Inflammatory macrophage treated with lipopolysaccharide for 4 hours (primary cell): ENCODE measurements around the gene KCP.
"Not testable (repeated sequence)": the region's sequence is repeated elsewhere in the genome, so short reads cannot be mapped to it uniquely, and the experiment has no call there.

Source experiments
- DNase-seq: peaks from one replicate; pipeline ENCODE4 v3.0.0-alpha.2; 2020

KCP gene

DNA sequence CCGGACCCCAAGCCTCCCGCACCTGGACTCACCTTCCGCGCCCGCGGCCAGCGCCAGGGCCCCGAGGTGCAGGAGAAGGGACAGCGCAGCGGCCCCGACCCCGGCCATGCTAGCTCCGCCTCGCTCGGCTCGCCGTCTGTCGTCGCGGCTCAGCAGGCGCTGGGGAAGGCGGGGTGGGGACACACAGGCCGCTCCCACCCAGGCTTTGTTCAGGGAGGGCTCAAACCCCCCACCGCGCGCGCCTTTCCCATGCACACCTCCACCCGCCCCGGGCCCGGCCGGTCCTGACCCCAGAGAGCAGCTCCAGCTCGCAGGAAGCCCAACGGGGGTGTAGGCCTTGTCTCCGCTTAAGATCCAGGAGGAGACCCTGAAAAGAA lies at the start of gene KCP:
KCP (minus strand) TSS at position 141 of the 377 bp plus-strand sequence; CDS start at position 108, 33 bp downstream.
- no peak for DNase-seq

DNA sequence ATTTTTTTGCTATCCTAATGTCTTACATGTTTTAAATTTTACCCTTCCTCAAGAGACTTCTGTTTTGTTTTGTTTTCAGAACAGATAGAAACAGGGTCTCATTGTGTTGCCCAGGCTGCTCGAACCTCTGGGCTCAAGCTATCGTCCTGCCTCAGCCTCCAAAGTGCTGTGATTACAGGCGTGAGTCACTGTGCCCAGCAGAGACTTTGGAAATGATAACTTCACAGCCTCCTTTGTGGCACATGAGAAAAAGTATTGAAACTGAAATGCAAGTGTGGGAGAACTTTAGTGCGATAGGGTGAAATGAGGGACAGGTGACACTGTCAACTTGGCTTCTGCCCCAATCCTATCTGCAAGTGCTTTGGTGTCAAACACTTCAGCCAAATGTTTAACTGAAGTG lies 48.8 kb upstream of the KCP start:
- no peak for DNase-seq

DNA sequence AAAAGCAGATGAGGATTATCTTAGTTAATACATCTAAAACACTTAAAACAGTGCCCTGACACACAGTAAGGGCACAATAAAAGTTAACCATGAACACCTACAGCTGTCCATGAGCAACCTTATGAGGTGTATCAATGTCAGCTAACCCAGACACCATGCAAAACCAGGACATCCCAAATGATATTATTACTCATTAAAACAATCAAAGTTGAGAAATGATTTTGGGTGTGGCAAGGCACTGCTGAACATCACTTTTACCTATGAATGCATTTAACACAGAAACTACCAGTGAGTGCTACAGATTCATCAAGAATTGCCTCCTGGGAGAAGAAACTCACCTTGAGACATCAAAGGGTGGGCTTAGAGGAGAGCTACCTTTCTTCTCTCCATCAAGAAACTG lies 45.5 kb upstream of the KCP start:
- DNase-seq = no peak

DNA sequence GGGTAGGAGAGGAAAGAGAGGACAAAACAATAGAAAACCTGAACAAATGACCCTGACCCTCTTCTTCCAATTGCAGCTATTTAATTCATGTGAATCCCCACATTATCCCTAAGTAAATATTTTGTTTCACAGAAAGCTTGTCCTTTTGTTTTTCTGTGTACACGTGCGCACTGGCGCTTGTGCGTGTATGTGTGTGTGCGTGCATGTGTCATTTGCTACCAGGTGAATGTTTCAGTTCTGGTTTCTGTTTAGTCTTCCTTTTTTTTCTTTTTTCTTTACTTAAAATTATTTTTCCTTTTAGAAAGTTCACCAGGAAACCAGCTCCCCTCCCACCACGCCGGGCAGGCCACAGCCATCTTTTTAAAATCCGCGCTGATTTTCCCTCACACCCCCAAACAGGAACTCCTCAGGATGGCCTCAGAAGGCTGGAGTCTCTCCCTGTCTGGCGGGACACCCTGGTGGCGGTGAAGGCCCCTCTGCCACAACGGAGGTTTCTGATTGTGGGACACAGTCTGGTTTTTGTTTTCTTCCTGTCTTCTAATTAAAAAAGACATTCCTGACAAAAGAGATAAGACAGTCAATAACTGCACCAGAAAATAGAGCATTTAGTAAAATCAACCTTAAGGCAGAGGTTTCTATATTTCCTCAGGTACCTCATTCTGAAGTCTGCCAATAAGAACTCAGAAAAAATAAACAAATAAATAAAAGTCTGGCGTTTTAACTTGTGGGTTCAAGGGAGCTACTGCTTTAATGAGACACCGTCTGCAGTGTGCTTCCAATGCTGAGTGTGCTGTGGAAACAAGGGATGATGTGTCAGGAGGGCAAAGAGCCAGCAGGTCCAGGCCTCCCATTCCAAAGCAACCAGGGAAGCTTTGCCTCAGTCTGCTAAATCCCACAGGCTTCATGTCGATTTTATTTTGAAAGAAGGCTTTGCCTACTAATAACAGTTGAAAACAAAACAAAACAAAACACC lies 44.6 kb upstream of the KCP start:
- DNase-seq = no peak

DNA sequence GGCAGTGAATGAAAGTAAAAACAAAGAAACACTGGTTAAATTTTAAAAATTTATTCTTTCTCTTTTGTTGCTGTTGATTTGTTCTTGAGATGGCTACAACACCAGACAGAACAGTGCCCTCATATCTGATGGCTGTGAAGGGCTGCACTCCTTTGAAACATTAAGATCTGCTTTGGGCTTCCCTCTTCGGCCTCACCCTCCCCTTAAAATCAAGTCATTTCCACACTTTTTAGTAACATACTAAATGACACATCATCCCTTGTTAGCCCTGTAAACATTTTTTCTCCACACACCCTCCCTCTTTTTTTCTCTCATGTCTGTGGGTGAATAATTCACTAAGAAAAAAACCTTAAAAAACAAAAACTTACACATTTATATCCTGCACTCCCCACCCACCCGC lies 43.6 kb upstream of the KCP start:
- no peak for DNase-seq

DNA sequence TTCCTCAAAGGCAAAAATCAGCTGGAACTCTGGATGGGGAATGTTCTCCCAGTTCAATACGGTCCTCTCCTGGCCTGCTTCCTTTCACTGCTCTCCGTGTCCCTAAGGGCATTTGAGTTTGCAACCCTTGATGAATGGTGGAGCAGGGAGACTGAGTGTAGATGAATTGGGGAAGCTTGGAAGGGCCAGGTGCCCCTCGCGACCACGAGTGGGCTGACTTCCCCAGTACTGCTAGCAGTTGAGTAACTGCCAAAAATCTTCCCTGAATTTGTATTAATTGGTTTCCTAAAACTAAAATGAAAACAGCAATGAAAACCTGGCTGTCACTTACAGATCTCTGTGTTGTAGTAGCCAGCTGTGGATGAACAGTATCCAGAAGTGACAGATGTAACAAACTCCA lies 40.8 kb upstream of the KCP start:
- DNase-seq = peak; percentile 30

- DNase-seq = peak; percentile 78
Measured at GRCh38 chr7:128948976-128949760, 38.7 kb upstream of the KCP start.

GRCh38 chr7:128948312-128948973 lies 37.9 kb upstream of the KCP start:
- DNase-seq = no peak

GRCh38 chr7:128947854-128948253 lies 37.3 kb upstream of the KCP start:
- DNase-seq = no peak

DNA sequence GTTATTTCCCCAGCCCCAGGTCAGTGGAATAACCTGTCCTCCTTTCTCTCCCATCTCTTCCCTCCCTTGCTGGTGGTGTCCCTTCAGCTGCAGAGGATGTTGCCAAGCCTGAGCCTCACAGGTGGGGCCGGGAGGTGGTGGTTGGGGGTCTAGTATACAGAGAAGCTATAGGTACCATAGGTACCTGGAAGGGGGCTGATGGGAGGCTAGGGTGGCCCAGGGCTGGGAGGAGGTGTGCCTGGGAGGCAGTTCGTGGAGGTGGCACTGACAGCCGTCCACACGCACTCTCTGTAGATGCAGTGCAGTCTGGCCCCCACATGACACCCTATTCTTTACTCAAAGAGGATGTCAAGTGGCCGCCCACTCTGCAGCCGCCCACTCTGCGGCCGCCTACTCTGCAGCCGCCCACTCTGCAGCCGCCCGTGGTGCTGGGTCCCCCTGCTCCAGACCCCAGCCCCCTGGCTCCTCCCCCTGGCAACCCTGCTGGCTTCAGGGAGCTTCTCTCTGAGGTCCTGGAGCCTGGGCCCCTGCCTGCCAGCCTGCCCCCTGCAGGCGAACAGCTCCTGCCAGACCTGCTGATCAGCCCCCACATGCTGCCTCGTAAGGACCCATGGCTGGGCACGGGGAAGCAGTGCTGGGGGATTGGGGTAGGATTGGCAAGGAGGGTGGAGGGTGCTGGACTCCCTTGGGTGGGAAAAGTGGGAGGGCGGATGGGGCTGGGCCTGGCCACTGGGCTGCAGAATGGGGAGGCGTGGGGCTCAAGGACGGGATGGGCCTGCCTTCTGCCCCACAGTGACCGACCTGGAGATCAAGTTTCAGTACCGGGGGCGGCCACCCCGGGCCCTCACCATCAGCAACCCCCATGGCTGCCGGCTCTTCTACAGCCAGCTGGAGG lies 36.7 kb upstream of the KCP start:
- no peak for DNase-seq

DNA sequence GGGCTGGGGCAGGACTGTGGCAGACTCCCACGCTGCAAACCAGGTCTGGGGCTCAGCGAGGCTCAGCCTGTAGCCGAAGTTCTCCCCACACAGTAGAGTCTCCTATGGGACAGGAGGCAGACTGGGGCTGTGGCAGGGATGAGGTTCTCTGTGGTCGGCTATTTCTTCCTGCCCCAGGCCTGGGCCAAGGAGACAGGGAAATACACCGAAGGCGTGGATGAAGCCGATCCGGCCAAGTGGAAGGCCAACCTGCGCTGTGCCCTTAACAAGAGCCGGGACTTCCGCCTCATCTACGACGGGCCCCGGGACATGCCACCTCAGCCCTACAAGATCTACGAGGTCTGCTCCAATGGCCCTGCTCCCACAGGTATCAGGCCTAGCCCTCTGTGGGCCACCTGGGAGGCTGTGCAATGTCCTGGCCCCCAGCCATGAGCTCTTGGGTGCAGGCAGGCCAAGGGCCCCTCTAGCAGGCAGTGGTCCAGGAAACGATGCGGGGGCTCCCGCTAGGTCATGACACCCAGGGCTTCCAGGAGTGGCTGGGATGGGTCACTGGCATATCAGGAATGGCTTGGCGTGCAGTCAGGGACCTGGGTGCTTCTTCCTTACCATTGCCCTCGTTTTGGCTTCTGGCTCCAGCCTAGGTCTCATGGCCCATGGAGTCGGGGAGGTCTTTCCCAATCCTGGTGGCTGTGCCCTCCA lies 35.3 kb upstream of the KCP start:
- no peak for DNase-seq

- DNase-seq = no peak
Measured at GRCh38 chr7:128944487-128945236, 34.2 kb upstream of the KCP start.

- not testable (repeated sequence) for DNase-seq
Measured at GRCh38 chr7:128943251-128943650, 32.7 kb upstream of the KCP start.

DNA sequence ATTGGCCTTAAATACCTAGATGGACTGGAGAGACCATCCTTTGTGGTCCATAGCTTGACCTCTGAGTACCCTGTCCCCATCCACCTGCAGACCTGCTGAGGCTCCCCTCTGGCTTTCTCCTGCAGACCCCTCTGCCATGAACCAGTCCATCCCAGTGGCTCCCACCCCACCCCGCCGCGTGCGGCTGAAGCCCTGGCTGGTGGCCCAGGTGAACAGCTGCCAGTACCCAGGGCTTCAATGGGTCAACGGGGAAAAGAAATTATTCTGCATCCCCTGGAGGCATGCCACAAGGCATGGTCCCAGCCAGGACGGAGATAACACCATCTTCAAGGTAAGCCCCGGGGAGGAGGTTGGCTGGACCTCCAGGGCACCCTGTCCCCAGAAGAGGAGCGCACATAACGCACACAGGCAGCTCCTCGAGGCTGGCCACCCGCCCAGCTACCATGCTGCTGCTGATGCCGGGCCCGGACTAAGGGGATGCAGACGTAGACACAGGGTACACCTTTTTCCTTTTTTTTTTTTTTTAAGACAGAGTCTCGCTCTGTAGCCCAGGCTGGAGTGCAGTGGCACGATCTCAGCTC lies 31.5 kb upstream of the KCP start:
- DNase-seq = no peak

GRCh38 chr7:128941323-128941890 lies 30.9 kb upstream of the KCP start:
- no peak for DNase-seq

DNA sequence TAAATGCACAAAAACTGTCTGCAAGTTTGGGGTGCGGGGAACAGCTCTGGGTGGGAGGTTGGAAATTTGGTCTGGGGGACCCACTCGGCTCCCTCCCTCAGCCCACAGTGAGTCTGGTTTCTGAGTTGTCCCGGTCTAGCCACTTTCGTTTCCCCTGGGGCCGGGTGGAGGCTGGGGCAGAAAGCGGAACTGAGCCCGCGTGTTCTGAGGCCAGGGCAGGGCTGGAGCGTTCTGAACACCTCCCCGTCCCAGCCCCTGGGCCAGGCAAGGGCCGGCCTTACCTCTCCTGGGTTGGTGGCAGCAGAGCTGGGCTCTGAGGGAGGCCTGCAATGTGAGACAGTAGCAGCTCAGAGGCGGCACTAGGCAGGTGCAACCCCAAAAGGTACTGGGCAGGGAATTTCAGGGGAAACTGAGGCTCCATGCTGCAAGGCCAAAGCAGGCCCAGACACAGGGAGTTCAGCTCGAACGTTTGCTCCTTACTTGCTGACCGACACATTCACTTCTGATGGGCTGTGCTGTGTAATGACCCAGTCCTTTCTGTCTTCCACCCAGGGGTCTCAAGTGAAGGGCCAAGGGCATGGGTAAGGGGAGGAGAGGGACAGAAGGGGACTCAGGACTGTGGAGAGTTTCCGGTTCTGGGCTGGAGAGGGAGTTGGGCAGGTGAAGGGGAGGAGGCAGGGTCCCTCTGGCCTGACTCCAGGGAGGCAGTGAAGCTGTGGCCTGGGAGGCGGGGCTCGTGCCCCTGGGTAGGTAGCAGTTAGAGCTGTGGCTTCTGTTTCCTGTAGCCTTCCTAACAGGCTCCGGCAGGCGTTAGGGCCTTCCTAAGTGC lies 30.2 kb upstream of the KCP start:
- DNase-seq = peak; percentile 92

DNA sequence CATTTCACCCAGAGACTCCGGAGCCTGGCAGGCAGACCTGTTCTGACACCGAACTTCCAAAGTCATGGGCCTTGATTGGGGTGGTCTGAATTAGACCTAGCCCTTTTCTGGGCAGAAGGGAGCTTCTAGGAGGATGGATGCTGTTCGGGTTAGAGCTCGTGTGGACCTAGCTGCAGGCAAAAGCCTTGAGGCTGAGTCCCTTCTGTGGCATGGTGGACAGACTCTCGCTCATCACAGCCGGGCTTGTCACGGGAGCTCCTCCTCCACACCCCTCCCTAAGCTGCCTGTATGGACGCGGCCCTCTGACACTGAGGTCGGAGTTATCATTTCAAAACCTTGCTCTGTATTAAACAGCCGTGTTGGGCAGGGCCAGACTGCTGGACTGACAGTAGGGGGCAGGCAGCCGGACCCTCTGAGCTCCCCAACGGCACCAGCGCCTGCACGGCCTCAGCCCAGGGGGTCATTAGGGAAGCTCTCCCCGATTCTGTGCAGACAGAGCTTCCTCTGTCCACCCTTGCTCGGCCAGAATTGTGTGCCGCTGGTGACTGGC lies 29.4 kb upstream of the KCP start:
- DNase-seq = peak; percentile 79

DNA sequence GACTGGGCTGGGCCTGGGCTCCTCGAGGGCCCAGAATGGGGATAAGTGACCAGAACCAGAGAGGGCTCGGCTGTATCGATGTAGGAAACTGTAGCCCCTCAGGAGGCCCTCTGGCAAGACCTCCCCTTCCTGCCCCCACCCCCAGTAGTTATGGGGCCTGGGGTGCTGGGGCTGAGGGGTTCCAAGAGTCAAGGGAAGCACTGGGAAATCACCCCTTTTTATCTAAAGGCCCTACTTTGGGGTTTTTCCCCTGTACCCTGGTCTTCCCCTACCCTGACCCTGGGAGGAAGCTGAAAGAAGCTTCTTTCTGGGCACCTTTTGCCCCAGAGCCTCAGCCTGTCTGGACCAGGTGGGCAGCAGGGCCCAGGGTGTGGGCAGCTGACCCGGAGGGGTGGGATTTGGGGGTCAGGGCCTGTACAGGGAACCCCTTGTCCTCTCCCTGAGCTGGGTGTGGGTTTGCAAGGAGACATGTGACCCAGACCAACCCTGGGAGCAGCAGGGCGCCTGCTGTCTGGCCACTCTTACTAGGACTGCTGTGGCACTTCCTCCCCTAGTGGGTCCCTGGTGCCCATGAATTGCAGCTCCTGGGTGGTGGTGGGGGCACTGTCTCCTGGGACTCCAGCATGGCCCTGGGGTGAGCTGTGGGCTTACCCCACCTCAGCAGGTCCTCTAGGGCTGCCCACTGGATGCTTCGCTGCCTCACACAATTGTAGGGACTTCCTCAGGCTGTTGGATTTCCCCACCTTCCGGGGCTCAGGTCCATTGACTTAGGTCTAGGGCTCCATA lies 28.8 kb upstream of the KCP start:
- DNase-seq = peak; percentile 51
